HFF-Myc (cell line): ENCODE measurements around the gene HOXB6.

Source experiments
- DNase-seq: peaks from one replicate; pipeline ENCODE4 v3.0.0-alpha.2; 2011; ENCODE audit warnings: low read depth; ENCODE audit errors: extremely low read depth
- H3K4me3 ChIP-seq: replicated peaks from 2 replicates; pipeline ENCODE4 v1.5.1; 2011; ENCODE audit warnings: low read depth, mild to moderate bottlenecking, control low read depth, low read length
- TF ChIP-seq, protein P1 (sequence below): IDR thresholded peaks from 2 replicates; pipeline ENCODE4 v1.5.1; 2012; ENCODE audit warnings: mild to moderate bottlenecking, low read depth, low read length, control low read depth; ENCODE audit errors: missing control alignments

HOXB6 gene

DNA sequence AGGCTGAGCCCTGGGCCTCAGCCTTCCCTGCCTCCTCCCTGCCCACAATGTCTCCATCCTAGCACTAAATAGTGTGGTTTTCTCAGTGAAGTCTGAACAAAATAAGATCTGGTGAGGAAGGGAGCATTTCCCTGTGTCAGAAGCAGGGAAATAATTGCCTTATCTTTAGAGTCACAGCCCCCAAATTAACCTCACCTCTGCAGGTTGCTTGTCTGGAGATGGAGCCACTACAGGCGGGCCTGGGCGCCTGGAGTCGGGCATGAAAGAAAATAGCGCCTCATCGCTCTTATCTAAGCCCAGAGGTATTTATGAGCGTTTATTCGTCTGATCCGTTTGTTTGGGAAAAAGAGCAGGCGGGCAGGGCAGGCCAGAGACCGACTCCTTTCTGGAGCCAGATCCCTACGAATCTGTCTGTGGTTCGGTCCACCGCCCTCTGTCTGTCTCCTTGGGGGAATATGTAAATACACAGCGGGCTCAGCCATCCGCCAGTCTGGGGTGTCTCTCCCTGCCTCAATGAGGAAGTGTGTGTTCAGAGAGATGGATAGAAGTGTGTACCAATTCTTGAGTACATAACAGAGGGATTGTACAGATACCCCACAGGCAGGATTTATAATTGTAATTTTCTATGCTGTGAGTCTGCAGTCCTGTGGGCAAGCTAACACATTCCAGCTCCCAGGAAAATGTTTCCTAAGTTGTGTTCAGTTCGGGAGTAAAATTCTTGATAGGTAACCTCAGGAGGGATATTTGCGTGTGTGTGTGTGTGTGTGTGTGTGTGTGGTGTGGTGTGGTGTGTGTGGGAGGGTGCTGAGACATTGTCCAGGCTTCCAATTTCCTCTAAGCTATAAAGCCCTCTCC lies 4.3 kb downstream of the HOXB6 start:
- TF ChIP-seq, protein P1, sequence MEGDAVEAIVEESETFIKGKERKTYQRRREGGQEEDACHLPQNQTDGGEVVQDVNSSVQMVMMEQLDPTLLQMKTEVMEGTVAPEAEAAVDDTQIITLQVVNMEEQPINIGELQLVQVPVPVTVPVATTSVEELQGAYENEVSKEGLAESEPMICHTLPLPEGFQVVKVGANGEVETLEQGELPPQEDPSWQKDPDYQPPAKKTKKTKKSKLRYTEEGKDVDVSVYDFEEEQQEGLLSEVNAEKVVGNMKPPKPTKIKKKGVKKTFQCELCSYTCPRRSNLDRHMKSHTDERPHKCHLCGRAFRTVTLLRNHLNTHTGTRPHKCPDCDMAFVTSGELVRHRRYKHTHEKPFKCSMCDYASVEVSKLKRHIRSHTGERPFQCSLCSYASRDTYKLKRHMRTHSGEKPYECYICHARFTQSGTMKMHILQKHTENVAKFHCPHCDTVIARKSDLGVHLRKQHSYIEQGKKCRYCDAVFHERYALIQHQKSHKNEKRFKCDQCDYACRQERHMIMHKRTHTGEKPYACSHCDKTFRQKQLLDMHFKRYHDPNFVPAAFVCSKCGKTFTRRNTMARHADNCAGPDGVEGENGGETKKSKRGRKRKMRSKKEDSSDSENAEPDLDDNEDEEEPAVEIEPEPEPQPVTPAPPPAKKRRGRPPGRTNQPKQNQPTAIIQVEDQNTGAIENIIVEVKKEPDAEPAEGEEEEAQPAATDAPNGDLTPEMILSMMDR: no peak
- no peak for DNase-seq
- no peak overlapping the region for H3K4me3 ChIP-seq

DNA sequence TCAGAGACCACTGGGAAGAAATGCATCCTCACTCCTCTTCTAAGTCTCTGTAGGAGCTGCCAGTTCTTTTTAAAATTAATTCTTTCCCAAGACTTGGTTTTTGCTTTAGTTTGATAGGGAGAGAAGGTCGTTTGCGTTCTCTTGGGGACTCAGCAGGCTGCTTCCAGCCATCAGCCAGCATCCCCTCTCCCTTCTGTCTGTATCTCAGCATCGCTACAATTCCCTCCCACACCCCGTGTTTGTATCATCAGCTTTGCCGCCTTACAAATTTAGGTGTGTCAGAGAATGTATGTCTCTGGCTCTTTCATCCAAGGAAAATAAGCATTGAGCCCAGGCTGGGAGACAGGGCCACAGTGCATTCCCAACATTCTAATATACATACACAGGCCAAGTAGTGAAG lies 5.4 kb downstream of the HOXB6 start:
- DNase-seq: no peak
- H3K4me3 ChIP-seq: no peak overlapping the region
- TF ChIP-seq, protein P1: no peak

DNA sequence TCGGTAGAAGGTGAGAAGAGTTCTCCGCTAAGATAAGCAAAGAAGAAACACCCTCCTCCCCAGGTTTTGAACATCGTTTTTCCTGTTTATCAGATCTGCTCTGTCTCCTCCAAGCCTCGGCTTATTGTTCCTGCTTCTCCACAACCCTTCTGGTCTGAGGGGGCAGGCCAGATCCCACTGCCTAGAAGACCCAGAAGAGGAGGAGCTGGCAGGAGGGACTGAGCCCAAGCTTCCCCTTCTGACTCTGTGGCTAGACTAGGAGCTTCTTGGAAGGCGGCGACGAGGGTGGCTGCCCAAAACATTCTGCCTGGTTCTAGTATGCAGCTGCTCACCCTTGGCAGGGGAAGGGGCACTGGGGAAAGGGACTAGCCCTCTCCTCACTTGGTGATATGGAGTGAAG lies 6.0 kb downstream of the HOXB6 start:
- H3K4me3 ChIP-seq: no peak overlapping the region
- TF ChIP-seq, protein P1: no peak

DNA sequence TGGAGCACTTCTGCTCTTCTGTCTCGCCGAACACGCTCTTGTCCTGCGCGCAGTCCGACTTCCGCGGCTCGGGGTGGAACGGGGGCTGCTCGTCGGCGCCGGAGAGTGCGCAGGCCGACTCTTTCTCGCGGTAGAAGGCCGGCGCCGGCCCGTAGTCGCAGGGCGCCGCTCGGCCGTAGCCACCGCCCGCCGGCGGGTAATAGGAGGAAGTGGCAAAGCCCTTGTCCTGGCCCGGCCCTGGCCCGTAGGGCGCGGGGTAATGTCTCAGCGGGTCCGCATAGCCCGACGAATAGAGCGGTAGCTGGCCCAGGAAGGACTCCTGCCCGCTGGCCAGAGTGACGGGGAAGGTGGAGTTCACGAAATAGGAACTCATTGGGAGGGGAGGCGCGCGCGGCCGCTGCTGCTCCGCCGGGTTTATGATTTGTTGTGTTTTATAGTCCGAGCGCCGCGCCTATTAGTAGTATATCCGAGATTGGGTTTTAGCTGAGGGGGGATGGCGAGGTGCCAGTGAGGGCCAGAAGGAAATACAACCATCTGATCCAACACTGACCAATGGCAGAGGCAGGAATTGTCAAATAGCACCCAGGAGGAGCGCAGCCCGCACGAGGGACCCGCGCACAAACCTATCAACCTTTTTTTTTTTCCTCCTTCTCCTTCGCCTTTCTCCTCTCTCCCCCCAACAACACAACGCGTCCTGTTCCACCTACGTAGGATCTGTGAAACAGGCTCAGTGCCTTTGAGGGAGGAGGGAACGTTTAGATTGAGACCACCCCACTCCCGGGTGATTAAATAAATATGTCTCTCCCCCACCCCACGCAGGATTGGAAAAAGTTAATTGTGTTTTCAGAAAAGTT lies 6.8 kb downstream of the HOXB6 start:
- no peak overlapping the region; the same call in 1 of the 2 replicates for H3K4me3 ChIP-seq
- no peak for DNase-seq
- TF ChIP-seq, protein P1: no peak

More for the DNA sequence above, 6.0 kb downstream of the HOXB6 start:
- no peak for DNase-seq

DNA sequence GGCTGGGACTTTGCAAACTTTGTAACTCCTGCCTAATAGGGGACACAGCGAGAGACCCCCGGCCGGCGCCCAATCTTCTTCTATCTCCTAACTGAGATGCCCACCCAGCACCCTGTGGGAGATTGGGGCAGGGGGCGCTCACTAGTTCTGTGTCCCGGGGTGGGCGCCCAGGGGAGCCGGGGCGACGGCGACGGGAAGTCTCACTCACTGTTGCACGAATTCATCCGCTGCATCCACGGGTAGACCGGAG lies 7.3 kb downstream of the HOXB6 start:
- TF ChIP-seq, protein P1: no peak
- H3K4me3 ChIP-seq: no peak overlapping the region; the same call in 1 of the 2 replicates
- DNase-seq: no peak

DNA sequence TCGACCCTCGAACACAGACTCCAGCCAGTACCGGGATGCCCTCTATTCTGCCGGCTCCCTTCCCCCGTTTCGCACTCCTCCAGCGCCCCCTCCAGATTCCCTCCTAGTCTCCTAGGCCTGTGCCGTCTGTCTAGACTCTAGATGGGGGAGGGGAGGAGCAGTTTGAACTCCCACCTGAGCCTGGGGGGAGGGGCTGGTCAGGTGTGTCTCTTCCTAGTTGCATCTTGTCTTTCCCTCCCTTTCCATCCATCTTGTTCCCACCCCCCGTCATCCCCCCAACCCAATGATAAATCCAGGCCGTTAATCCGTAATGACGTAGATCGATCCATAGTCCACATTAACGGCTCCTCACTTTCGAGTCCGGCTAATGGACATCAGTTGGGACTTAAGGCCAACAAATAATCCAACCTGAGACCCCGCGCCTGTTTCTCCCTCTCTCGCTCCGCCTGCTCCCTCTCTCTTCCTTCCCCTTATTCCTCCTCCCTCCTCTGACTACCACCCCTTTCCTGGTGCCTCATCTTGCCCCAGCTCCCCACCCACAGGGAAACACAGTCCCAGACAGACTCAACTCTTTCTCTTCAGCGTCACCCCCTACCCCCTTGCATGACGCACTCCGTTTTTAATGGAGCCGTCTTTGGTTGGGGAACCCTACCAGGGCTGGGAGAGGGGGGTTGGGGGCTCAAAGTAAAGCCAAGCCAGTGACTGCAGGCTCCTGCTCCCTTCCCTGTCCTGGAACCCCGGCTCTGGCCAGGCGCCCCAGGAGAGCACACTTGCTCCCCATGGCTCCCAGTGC lies 7.9 kb downstream of the HOXB6 start:
- no peak for DNase-seq
- H3K4me3 ChIP-seq: no peak overlapping the region
- TF ChIP-seq, protein P1: no peak
